ENCODE measurements around the gene GSTM3. TPM values are rescaled to one million over a fixed set of nuclear protein-coding genes. Genes with fewer than 3 reads are reported as not detected.

The GSTM3 gene
- total RNA-seq, result 113 TPM
- long read RNA-seq, full-length matches to known transcripts, result 58 of 67 reads
- long read RNA-seq, partial matches to known transcripts, result 2 of 67 reads
- long read RNA-seq, other reads (novel, unspliced or antisense), result 7 of 67 reads

- DNase-seq (no peak), ATAC-seq (no peak)
- intact Hi-C loops (cut with micrococcal nuclease), result no loop called here
Observed at GRCh38 chr1:109740615-109741373, at the start of gene GSTM3. GSTM3 (minus strand) TSS chr1:109741038; CDS start chr1:109740287, 751 bp downstream.

DNA sequence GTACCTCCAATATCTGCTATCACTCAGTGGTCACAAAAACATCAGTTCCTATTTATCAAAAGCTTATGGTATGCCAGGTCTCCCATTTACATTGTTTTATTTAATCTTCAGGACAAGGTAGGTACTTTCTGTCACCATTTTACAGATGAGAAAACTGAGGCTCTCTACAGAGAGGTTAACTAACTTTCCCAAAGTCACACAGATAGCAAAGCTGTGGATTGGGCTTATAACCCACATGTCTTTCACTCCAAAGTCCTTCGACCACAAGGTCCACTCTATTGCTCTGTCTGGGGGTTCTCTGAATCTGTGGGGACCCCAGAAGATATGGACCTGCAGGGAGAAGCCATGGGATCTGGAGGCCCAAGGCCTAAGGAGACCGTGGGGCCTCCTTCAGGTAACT, 49.5 kb upstream of the GSTM3 start:
- no peak for DNase-seq
- intact Hi-C loops (cut with micrococcal nuclease), result no loop called here
- no peak for ATAC-seq

DNA sequence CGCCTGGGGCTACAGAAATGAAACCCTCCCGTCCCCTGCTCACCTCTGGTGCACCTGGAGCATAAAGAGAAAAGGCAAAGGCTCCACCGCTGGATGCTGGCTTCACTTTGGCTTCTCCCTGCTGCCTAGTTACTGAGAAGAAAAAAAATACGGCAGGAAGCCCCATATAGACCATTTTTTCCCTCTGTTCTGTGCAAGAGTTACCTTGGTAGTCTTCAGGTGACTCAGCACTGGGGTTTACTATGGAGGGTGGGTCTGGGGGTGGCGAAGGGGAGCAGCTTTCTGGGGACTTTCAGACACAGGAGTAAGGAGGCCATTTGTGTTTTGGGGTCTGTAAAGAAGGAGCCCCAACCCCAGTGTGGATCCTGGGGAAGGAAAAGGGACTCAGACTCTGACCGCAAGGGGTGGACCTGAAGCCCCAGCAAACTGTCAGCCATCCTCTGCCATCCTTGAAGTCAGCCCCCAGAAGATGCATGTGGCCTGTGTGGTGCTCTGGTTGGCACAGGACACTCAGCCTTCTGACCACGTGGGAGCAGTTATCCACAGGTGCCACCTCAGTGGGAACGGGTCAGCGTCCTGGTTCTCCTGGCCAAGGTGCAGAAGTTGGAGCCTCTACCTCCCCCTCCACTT, 48.8 kb upstream of the GSTM3 start:
- DNase-seq (no peak), ATAC-seq (no peak)
- intact Hi-C loops (cut with micrococcal nuclease), result no loop called here

GRCh38 chr1:109788695-109789521, 48.1 kb upstream of the GSTM3 start:
- ATAC-seq, result no peak
- no peak for DNase-seq
- intact Hi-C loops (cut with micrococcal nuclease), result no loop called here

DNA sequence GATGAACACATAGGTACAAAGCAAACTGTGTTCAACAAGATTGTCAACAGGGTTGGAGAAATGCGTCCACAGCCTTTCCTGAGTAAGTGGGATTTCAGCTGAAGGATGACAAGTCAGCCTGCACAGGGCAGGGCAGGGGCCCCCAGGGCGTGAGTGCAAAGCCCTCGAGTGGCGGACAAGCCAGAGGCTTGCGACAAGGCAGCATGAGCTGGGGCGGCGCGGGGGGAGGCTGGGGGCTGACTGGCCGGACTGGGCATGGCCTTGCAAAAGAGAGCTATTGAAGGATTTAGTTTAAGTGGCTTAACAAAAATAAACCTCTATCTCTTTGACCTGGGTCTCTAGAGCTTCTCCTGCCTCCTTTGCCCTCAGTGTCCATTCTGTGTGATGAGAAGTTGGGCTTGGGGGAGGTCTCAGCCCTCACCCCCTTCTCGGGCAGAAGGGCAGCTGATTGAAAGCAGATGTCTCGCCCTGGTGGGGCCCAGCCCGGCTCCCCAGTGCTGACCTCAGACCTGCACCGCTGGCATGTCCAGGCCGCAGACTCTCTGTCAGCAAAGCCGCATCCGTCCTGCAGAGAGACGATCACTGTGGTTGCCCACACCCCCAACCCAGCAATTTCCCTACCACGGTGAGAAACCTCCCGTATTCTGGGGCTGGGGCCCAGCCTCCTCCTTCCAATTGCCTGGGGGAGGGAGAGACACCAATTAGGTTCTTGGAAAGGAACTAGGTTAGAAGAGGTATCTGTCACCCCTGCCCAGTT, 47.2 kb upstream of the GSTM3 start:
- DNase-seq, result no peak
- intact Hi-C loops (cut with micrococcal nuclease), result no loop called here
- no peak for ATAC-seq

GRCh38 chr1:109787211-109787844, 46.5 kb upstream of the GSTM3 start:
- intact Hi-C loops (cut with micrococcal nuclease), result no loop called here
- DNase-seq, result no peak
- ATAC-seq, result no peak

DNA sequence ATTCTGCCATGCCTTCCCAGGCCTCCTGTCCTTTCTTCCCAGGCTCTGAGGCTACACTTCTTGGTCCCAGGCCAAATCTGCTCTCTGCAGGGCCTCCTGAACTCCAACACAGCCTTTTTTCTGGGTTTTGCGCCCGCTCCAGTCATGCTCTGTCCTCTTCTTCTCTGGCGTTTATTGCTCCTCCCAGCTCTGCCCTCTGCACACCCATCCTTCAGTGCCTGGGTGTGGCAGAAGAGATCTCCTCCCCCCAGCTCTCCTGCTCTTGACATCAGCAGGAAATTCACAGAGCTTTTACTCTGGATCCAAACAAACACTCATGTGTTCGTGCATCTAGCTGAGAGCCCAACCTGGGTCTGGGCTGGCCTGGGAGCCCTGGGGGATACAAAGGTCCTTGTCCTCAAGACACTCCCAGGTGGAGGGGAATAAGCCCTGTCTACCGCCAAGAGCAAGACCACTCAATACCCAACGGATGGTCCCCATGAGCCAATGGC, 45.7 kb upstream of the GSTM3 start:
- ATAC-seq, result no peak
- no peak for DNase-seq

GRCh38 chr1:109786112-109786480, 45.3 kb upstream of the GSTM3 start:
- intact Hi-C loops (cut with micrococcal nuclease), result no loop called here
- ATAC-seq, result no peak
- no peak for DNase-seq

More for the DNA sequence above, 45.7 kb upstream of the GSTM3 start:
- intact Hi-C loops (cut with micrococcal nuclease), result no loop called here

DNA sequence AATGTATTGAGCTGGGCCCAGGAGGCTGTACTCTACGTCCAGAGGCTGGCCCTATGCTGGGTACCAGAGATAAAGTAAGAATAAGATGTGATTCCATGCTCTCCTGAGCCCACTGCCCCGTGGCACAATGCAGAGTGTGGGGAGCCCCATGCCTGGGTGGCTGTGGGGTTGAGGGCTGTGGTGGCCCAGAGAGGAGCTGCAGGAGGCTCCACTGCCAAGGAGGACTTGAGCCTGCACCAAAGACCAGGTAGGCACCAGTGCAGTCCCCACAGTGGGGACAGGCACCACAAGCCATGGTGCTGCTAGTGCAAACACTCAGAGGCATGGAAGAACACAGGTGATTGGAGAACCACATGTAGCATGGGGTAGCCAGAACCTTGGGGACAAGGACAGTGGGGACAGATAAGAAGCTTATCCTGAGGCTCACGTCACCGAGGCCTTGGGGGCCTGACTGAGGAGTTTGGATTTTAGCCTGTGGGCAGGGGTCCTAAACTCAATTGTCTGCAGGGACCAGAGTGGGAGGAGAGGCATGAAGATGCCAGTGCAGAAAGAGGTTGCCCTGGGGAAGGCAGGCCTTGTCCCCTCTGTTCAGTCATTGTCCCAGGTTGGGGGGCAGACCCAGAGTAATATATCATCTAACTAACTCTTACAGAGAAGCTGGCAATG, 44.7 kb upstream of the GSTM3 start:
- intact Hi-C loops (cut with micrococcal nuclease), result no loop called here

GRCh38 chr1:109784551-109785252, 43.9 kb upstream of the GSTM3 start:
- DNase-seq (no peak), ATAC-seq (no peak)
- intact Hi-C loops (cut with micrococcal nuclease), result no loop called here

More for the DNA sequence above, 44.7 kb upstream of the GSTM3 start:
- no peak for ATAC-seq
- DNase-seq, result no peak

- DNase-seq (no peak), ATAC-seq (no peak)
- intact Hi-C loops (cut with micrococcal nuclease), result no loop called here
Observed at GRCh38 chr1:109783436-109783835, 42.6 kb upstream of the GSTM3 start.

DNA sequence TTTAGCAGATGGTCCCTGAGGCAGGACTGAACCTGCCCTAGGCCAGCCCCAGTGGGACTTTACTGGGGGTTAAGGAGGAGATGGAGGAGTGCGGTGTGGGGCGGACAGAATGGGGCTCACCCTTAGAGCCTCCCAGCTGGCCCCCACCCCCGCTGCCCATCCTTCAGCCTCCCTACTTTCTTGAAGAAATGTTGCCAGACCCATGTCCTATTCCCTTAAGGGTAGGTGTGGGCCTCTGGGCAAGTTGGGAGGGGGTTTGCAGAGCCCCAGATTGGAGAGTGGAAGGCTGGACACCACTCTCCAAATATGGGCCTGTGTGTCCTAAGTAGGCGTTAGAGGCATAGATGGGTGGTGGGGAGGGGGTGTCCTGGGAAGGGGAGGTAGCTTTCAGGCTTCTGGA, 42.1 kb upstream of the GSTM3 start:
- ATAC-seq (no peak), DNase-seq (no peak)
- intact Hi-C loops (cut with micrococcal nuclease), result no loop called here

DNA sequence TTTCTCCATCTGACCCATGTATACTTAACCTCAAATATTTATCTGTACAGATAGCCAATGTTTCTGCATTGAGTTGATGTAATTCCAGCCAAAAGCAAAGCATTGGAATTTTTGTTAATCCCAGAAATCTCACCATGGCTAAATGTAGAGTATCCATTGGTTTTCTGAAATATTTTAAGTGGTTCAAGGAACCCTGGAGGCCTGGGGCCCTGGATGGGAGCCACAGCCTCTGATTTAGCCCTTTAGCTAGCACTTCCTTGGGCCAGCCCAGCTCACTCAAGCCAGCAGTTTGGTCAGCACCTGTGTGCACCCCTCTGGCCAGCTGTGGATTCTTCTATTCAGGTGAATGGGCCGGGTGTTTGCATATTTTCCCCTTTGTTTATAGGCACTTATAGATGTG, 41.7 kb upstream of the GSTM3 start:
- ATAC-seq (no peak), DNase-seq (no peak)
- intact Hi-C loops (cut with micrococcal nuclease), result no loop called here

- intact Hi-C loops (cut with micrococcal nuclease), result no loop called here
- ATAC-seq, result no peak
- no peak for DNase-seq
Observed at GRCh38 chr1:109781806-109782205, 41.0 kb upstream of the GSTM3 start.

GRCh38 chr1:109780982-109781381, 40.1 kb upstream of the GSTM3 start:
- ATAC-seq (no peak), DNase-seq (no peak)

GRCh38 chr1:109777980-109778625, 37.3 kb upstream of the GSTM3 start:
- ATAC-seq (no peak), DNase-seq (peak; percentile 8)
- intact Hi-C loops (cut with micrococcal nuclease), result loop anchor here (2.0 kb wide), 1 partner anchor 205 kb away; no protein-coding TSS in a partner anchor

More at GRCh38 chr1:109780982-109781381, 40.1 kb upstream of the GSTM3 start:
- intact Hi-C loops (cut with micrococcal nuclease), result no loop called here

GRCh38 chr1:109777436-109777835, 36.6 kb upstream of the GSTM3 start:
- ATAC-seq (no peak), DNase-seq (peak; percentile 21)
- intact Hi-C loops (cut with micrococcal nuclease), result loop anchor here (2.0 kb wide), 1 partner anchor 205 kb away; no protein-coding TSS in a partner anchor
